Renal pelvis (tissue), 4 donors: ENCODE data around the gene EEPD1. TPM values are rescaled to one million over a fixed set of nuclear protein-coding genes. Genes with fewer than 3 reads are reported as not detected.

ENCODE experiments used
- DNase-seq: peaks from one replicate; pipeline ENCODE4 v3.0.0-alpha.2; 2013
- polyA plus RNA-seq, 3 donors: library from polyadenylated mRNA; unstranded; fragments of 120-200 nt; gene quantifications; one replicate each; pipeline ENCODE4 v1.2.1, GENCODE V29; 2013; ENCODE audit not compliant: insufficient read length in 3 of 3

The EEPD1 gene
- polyA plus RNA-seq, 3 donors, result 5.4 to 8.4 (median 6.3) TPM

DNA sequence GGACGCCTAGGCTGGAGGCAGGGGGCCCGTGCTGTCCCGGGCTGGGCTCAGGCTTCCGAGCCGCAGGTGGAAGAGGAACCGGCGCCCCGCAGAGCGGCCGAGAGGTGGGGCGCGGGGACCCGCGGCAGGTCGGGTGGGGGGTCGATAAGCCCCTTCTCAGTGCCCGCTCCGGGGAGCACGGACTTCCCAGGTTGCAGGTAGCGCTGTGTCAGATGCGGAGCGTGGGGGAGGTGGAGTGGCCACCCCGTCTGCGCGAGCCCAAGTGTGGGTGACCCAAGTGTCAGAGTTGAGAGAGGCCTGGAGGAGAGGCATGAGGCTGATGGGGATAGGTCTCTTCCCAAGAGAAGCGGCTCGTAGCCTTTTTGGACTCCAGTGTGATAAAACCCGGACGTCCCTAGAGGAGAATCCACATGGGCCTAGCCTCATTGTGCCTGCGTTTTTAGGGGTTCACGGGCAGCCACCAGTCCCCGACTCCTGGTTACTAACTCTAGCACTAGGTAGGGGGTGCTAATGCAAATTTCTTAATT, 580 bp downstream of the EEPD1 start:
- no peak for DNase-seq

DNA sequence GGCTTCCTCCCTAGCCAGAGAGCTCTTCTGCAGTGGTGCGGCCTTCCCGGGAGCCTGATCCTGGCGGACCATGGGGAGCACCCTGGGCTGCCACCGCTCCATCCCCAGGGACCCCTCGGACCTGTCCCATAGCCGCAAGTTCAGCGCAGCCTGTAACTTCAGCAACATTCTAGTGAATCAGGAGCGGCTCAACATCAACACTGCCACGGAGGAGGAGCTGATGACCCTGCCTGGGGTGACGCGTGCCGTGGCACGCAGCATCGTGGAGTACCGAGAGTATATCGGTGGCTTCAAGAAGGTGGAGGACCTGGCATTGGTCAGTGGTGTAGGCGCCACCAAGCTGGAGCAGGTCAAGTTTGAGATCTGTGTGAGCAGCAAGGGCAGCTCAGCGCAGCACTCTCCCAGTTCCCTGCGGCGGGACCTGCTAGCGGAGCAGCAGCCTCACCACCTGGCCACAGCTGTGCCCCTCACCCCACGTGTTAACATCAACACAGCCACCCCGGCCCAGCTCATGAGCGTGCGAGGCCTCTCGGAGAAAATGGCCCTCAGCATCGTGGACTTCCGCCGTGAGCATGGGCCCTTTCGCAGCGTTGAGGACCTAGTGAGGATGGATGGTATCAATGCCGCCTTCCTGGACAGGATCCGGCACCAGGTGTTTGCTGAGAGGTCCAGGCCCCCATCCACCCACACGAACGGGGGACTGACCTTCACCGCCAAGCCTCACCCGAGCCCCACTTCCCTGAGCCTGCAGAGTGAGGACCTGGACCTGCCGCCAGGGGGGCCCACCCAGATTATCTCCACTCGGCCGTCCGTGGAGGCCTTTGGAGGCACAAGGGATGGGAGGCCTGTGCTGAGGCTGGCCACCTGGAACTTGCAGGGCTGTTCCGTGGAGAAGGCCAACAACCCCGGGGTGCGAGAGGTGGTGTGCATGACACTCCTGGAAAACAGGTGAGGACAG, 1.5 kb downstream of the EEPD1 start:
- no peak for DNase-seq

- no peak for DNase-seq
These were observed 2.8 kb downstream of the EEPD1 start for GRCh38 chr7:36155811-36156361.

DNA sequence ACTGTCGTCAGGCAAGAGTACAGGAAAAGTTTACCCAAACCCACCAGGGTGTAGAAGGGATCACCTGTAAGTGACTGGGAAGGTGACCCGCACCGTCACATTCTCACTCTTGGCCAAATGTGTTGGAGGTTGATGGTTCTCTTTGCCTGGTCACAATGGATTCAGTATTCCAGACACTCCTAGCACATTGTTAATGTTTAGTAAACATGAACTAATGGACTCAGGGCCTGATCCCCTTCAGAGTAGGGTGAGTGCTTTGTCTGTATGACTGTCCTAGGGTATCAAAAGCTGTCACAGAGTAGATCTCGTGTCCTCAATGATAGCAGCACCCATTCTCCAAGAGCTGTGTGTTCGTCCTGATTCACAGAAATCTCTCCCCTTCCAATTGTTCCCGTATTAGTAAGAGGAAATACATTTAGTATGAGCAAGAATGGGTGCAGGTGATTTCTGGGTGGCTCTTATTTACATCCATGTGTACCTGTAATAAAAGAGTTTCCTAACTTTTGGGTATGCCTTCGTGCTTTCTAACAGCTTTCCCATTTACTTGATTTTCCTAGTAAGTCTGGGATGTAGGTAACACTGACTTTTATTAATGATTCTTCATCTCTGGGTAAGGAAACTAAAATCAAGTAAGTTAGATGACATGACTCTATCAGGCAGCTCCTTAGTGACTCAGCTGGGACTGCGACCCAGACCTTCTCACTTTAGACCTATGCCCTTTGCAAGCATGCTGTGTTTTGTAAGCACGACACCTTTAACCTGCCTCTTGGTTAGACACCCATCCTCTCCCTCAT, 4.7 kb downstream of the EEPD1 start:
- DNase-seq, result no peak

DNA sequence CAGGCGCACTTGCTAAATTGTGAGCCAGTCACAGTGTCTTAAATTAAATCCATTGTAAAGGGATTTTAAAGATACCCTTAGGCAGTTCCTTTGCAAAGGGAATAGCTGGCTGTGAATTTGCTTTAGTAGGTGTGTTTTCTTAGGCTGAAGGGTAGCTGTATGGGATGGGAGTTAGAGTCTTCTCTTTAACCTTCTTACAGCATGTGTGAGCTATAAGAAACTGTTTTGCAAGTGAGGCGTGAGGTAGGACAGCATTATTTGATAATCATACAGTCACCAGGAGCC, 5.2 kb downstream of the EEPD1 start:
- no peak for DNase-seq

GRCh38 chr7:36159618-36160017, 6.6 kb downstream of the EEPD1 start:
- no peak for DNase-seq

DNA sequence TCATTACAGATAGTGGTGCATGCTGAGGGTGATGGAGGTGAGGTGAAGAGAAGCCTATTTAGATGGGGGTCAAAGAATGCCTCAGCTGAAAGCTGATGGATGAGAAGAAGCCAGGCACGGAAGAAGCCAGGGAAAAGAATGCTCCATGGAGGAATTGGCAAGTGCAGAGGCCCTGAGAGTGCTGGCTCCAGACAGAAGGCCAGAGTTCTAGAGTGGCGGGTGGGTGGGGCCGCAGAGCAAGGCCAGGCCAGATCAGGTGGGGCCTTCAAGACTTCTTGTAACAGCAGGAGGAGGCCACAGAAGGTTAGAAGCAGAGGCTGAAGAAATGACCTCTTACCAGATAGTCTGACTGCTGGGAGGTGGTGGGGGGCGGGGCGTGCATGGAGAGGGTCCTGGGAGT, 7.3 kb downstream of the EEPD1 start:
- DNase-seq, result no peak

- DNase-seq, result no peak
These were observed 8.9 kb downstream of the EEPD1 start for GRCh38 chr7:36161996-36162395.

DNA sequence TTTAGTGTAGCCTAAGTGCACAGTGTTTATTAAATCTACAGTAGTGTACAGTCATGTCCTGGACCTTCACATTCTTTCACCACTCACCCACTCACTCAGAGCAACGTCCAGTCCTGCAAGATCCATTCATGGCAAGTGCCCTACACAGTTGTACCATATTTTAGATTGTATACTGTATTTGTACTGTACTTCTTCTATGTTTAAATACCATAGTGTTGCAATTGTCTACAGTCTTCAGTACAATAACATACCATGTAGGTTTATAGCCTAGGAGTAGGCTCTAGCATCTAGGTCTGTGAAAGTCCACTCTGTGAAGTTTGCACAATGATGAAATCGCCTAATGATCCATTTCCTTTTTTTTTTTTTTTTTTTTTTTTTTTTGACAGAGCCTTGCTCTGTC, 12.0 kb downstream of the EEPD1 start:
- no peak for DNase-seq

DNA sequence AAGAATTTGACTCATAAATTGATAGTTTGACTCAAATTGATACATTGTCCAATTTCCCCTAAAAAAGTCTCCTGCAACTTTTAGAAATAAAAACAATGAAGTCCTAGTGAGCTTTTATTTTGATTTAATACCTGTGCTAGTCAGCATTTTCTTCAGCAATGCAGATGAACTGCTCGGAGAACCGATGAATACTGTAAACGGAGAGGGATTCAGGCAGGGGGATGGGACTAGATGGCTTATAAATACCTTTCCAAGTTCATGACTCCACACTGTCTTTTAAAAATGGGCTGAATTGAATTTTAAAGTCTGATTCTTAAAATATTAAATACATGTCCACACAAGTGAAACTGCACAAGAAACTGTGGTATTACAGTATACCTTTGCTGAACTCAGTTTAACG, 12.7 kb downstream of the EEPD1 start:
- no peak for DNase-seq

DNA sequence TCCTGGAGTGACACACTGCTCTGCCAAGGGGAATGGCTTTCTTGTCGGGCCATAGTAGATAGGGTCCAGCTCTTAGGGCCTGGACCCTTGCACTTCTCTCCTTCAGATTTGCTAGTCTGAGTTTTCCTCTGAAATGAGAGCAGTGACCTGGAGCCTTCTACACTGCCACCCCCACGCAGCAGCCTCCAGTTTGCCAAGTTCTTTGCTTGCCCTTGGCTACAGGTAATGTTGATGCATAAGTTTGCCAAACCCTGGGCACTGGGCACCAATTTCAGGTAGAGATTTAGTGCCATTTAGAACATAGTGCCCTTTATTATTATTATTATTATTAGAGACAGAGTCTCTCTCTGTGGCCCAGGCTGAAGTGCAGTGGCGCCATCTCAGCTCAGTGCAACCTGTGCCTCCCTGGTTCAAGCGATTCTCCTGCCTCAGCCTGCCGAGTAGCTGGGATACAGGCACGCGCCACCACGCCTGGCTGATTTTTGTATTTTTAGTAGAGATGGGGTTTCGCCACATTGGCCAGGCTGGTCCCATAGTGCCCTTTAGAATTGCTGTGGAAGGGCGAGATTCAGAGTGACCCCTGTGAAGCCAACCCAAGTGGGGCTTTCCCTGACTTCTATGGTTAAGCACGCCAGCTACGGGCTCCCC, 14.5 kb downstream of the EEPD1 start:
- no peak for DNase-seq

DNA sequence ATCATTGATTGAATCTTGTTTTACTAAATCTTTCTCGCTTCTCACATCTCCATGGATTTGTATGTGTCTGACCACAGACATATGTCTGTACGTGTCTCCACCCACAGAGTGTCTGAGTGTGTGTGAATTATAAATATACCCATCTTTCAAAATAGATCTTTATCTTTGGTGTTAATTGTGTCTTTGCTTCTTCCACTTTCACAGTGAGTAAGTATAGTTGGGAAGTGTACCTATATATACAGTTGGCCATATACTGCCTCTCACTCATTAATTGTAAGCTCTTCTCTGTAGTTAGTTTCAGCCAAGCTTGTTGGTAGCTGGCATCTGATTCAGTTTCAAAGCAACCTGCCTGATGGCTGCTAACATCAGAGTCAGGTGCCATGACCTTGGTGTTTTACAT, 18.4 kb downstream of the EEPD1 start:
- no peak for DNase-seq

DNA sequence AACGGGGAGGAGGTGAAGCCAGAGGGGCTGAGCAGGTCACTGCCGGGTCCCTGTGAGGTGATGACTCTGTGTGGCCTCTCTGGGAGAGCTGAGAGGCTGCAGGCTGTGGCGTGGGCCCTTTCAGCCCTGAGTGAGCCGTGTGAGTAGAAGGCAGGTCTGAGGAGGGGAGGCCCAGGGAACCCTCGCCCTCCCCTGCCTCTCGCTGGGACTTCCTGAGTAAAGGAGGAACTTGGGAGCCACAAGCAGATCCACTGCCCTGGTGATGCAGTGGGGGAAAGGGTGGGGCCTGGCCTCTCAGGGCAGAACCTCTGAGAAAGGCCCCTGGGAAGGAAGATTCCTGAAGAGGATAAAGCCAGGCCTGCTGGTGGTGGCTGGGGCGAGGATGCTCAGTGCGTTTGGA, 22.8 kb downstream of the EEPD1 start:
- DNase-seq, result no peak

GRCh38 chr7:36176697-36177096, 23.6 kb downstream of the EEPD1 start:
- no peak for DNase-seq

GRCh38 chr7:36180121-36180520, 27.1 kb downstream of the EEPD1 start:
- DNase-seq, result no peak

GRCh38 chr7:36181668-36182067, 28.6 kb downstream of the EEPD1 start:
- DNase-seq, result no peak

- DNase-seq, result no peak
These were observed 30.0 kb downstream of the EEPD1 start for GRCh38 chr7:36182854-36183604.

DNA sequence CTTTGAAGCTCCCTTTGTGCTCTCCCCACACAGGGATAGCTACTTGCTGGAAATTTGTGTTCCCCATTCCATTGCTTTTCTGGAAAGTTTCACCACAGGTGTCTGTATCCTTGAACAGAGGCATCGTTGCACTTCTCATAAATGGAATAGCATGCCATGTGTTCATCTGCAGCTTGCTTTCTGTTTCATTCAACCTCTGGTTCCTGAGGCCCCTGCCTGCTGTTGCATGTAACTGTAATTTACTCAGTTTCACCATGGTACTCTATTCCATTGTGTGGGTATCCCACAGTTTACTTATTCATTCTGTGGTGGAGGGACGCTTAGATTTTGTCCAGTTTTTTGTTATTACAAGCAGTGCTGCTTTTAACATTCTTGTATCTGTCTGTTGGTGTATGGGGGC, 32.0 kb downstream of the EEPD1 start:
- no peak for DNase-seq

- DNase-seq, result no peak
These were observed 32.7 kb downstream of the EEPD1 start for GRCh38 chr7:36185756-36186155.

- DNase-seq, result no peak
These were observed 33.5 kb downstream of the EEPD1 start for GRCh38 chr7:36186359-36187121.

- no peak for DNase-seq
These were observed 35.2 kb downstream of the EEPD1 start for GRCh38 chr7:36188266-36188665.
